HepG2 (cell line): ENCODE data around the gene RPL3. TPM values are rescaled to one million over a fixed set of nuclear protein-coding genes. Genes with fewer than 3 reads are reported as not detected.

Experiments used
- ARID2 ChIP-seq: sonication (generic); formaldehyde crosslinking; IDR thresholded peaks from 2 replicates; pipeline ENCODE4 v1.8.1; 2022; ENCODE audit warnings: mild to moderate bottlenecking, missing genetic modification reagents, borderline replicate concordance
- HNF1B ChIP-seq: sonication (generic); formaldehyde crosslinking; IDR thresholded peaks from 2 replicates; pipeline ENCODE4 v1.5.1; 2020; ENCODE audit warnings: mild to moderate bottlenecking, moderate library complexity, missing genetic modification reagents
- ISL2 ChIP-seq: sonication (generic); formaldehyde crosslinking; IDR thresholded peaks from 2 replicates; pipeline ENCODE4 v1.5.0; 2020; ENCODE audit warnings: missing genetic modification reagents
- MED8 ChIP-seq: sonication (generic); formaldehyde crosslinking; IDR thresholded peaks from 2 replicates; pipeline ENCODE4 v1.8.1; 2023; ENCODE audit warnings: mild to moderate bottlenecking, missing genetic modification reagents; ENCODE audit not compliant: insufficient replicate concordance
- PRDM15 ChIP-seq: sonication (generic); formaldehyde crosslinking; IDR thresholded peaks from 2 replicates; pipeline ENCODE4 v1.4.0; 2020; ENCODE audit warnings: missing genetic modification reagents
- RFX3 ChIP-seq: IDR thresholded peaks from 2 replicates; pipeline ENCODE4 v1.6.1; 2016; ENCODE audit warnings: missing biosample characterization, missing genetic modification reagents
- RFXAP ChIP-seq: sonication (generic); formaldehyde crosslinking; IDR thresholded peaks from 2 replicates; pipeline ENCODE4 v1.4.0; 2020; ENCODE audit warnings: missing genetic modification reagents, borderline replicate concordance
- ZFP91 ChIP-seq: sonication (generic); formaldehyde crosslinking; IDR thresholded peaks from 2 replicates; pipeline ENCODE4 v1.9.0; 2022; ENCODE audit warnings: missing genetic modification reagents, mild to moderate bottlenecking, borderline replicate concordance
- ZNF326 ChIP-seq: sonication (generic); formaldehyde crosslinking; IDR thresholded peaks from 2 replicates; pipeline ENCODE4 v1.4.0; 2020; ENCODE audit warnings: missing genetic modification reagents, borderline replicate concordance
- ZNF629 ChIP-seq: sonication (generic); formaldehyde crosslinking; conservative IDR thresholded peaks from 2 replicates; pipeline ENCODE4 v1.5.0; 2020; ENCODE audit warnings: missing genetic modification reagents
- ZNF678 ChIP-seq: sonication (generic); formaldehyde crosslinking; IDR thresholded peaks from 2 replicates; pipeline ENCODE4 v1.4.0; 2020; ENCODE audit warnings: mild to moderate bottlenecking, missing genetic modification reagents
- polyA plus RNA-seq, 8 experiments: library from polyadenylated mRNA; depleted of rRNA in 3 of 8; stranded (reverse) in 7 of 8; unstranded in 1 of 8; fragments of >200 nt; fragmentation: Illumina TruSeq in 4 of 8; extraction: Trizol in 4 of 8; gene quantifications; 2 replicates each; pipeline versions ENCODE4 v1.2.1 to v1.2.3, GENCODE V29; 2011 to 2016; ENCODE audit warnings: low read depth in 4 of 8, missing spikeins in 1 of 8, mixed read lengths in 1 of 8; ENCODE audit not compliant: insufficient read depth in 1 of 8
- total RNA-seq, 5 experiments: library from RNA; depleted of rRNA; stranded (reverse); fragments of >200 nt; fragmentation: Illumina TruSeq; extraction: Trizol; gene quantifications; 2 replicates each; pipeline ENCODE4 v1.2.3, GENCODE V29; 2016; ENCODE audit warnings: low read depth in 1 of 5
- TF ChIP-seq, protein P1 (sequence below): sonication (generic); formaldehyde crosslinking; IDR thresholded peaks from 2 replicates; pipeline ENCODE4 v1.4.0; 2020; ENCODE audit warnings: mild to moderate bottlenecking, missing genetic modification reagents, borderline replicate concordance
- TF ChIP-seq, protein P2 (sequence below): sonication (generic); formaldehyde crosslinking; IDR thresholded peaks from 2 replicates; pipeline ENCODE4 v1.4.0; 2020; ENCODE audit warnings: missing genetic modification reagents, borderline replicate concordance

RPL3 gene
- total and polyA plus RNA-seq, 2 of the 13 experiments (the other 11 are each of a cell fraction or from before 2014, with no cell fraction given), result 1,051 to 3,279 TPM

- TF ChIP-seq ZNF326 (CRISPR knock-in tag), result no peak
- no peak for TF ChIP-seq MED8
- no peak for TF ChIP-seq ZNF678 (CRISPR knock-in tag)
- no peak for TF ChIP-seq RFX3
- no peak for TF ChIP-seq RFXAP (CRISPR knock-in tag)
- TF ChIP-seq ARID2 (CRISPR knock-in tag), result no peak
- peak; percentile 41; the same call in 1 of the 2 replicates for TF ChIP-seq ZNF629 (CRISPR knock-in tag)
- TF ChIP-seq, protein P1, sequence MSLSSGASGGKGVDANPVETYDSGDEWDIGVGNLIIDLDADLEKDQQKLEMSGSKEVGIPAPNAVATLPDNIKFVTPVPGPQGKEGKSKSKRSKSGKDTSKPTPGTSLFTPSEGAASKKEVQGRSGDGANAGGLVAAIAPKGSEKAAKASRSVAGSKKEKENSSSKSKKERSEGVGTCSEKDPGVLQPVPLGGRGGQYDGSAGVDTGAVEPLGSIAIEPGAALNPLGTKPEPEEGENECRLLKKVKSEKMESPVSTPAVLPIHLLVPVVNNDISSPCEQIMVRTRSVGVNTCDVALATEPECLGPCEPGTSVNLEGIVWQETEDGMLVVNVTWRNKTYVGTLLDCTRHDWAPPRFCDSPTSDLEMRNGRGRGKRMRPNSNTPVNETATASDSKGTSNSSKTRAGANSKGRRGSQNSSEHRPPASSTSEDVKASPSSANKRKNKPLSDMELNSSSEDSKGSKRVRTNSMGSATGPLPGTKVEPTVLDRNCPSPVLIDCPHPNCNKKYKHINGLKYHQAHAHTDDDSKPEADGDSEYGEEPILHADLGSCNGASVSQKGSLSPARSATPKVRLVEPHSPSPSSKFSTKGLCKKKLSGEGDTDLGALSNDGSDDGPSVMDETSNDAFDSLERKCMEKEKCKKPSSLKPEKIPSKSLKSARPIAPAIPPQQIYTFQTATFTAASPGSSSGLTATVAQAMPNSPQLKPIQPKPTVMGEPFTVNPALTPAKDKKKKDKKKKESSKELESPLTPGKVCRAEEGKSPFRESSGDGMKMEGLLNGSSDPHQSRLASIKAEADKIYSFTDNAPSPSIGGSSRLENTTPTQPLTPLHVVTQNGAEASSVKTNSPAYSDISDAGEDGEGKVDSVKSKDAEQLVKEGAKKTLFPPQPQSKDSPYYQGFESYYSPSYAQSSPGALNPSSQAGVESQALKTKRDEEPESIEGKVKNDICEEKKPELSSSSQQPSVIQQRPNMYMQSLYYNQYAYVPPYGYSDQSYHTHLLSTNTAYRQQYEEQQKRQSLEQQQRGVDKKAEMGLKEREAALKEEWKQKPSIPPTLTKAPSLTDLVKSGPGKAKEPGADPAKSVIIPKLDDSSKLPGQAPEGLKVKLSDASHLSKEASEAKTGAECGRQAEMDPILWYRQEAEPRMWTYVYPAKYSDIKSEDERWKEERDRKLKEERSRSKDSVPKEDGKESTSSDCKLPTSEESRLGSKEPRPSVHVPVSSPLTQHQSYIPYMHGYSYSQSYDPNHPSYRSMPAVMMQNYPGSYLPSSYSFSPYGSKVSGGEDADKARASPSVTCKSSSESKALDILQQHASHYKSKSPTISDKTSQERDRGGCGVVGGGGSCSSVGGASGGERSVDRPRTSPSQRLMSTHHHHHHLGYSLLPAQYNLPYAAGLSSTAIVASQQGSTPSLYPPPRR, result peak; percentile 88
- TF ChIP-seq ISL2 (CRISPR knock-in tag), result no peak
- TF ChIP-seq HNF1B (CRISPR knock-in tag), result peak; percentile 97
- TF ChIP-seq, protein P2, sequence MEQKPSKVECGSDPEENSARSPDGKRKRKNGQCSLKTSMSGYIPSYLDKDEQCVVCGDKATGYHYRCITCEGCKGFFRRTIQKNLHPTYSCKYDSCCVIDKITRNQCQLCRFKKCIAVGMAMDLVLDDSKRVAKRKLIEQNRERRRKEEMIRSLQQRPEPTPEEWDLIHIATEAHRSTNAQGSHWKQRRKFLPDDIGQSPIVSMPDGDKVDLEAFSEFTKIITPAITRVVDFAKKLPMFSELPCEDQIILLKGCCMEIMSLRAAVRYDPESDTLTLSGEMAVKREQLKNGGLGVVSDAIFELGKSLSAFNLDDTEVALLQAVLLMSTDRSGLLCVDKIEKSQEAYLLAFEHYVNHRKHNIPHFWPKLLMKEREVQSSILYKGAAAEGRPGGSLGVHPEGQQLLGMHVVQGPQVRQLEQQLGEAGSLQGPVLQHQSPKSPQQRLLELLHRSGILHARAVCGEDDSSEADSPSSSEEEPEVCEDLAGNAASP (CRISPR knock-in tag), result peak; percentile 96
- TF ChIP-seq ZFP91 (CRISPR knock-in tag), result peak; percentile 73
- TF ChIP-seq PRDM15 (CRISPR knock-in tag), result no peak
Observed at GRCh38 chr22:39283322-39284141, 35.9 kb downstream of the RPL3 start (continued).
